BLaER1 treated with 17β-estradiol and CSF1 and Interleukin-3, amounts not matched to agents 10 nM and 100 nM (cell line): Measurements from ENCODE around the gene ADAM12.

Experiments used
- H3K27ac ChIP-seq, 11 experiments: shearing (Covaris generic); formaldehyde crosslinking; 2 replicates each; pipeline ENCODE4 v1.8.1; 2022
- H3K27me3 ChIP-seq, 11 experiments: shearing (Covaris generic); formaldehyde crosslinking; 2 replicates each; pipeline ENCODE4 v1.8.1; 2022
- H3K36me3 ChIP-seq, 11 experiments: shearing (Covaris generic); formaldehyde crosslinking; 2 replicates each; pipeline ENCODE4 v1.8.1; 2022
- H3K4me1 ChIP-seq, 10 experiments: shearing (Covaris generic); formaldehyde crosslinking; 2 replicates each; pipeline ENCODE4 v1.8.1; 2022
- H3K4me2 ChIP-seq, 11 experiments: shearing (Covaris generic); formaldehyde crosslinking; 2 replicates each; pipeline ENCODE4 v1.8.1; 2022
- H3K4me3 ChIP-seq, 10 experiments: shearing (Covaris generic); formaldehyde crosslinking; 2 replicates each; pipeline ENCODE4 v1.8.1; 2022
- H3K9ac ChIP-seq, 11 experiments: shearing (Covaris generic); formaldehyde crosslinking; 2 replicates each; pipeline ENCODE4 v1.8.1; 2022
- H3K9me3 ChIP-seq, 11 experiments: shearing (Covaris generic); formaldehyde crosslinking; replicated peaks in 1 of 11; 2 replicates each; pipeline ENCODE4 v1.8.1; 2022
- H4K20me1 ChIP-seq, 11 experiments: shearing (Covaris generic); formaldehyde crosslinking; 2 replicates each; pipeline ENCODE4 v1.8.1; 2022
- Cebpa-rat ChIP-seq, 11 experiments: shearing (Covaris generic); IDR thresholded peaks; 2 replicates each; pipeline ENCODE4 v1.8.1; 2022

ADAM12 gene

GRCh38 chr10:126288547-126289493, 99.5 kb downstream of the ADAM12 start:
- H3K27ac ChIP-seq = no peak overlapping the region
- H3K36me3 ChIP-seq = no peaks in the 10 kb centered on the region
- no peaks in the 10 kb centered on the region for H3K27me3 ChIP-seq
- no peaks in the 10 kb centered on the region for H4K20me1 ChIP-seq
- H3K4me1 ChIP-seq = peaks cover 0 to 4% (median 0%) of the 10 kb centered on the region in 10 experiments; a peak in 2 of 20 replicates
- H3K4me2 ChIP-seq = no peak overlapping the region
- H3K4me3 ChIP-seq = no peak overlapping the region
- no peak for TF ChIP-seq Cebpa-rat (IDR thresholded peaks at IDR 0.05)
- no peak overlapping the region for H3K9ac ChIP-seq
- no peaks in the 10 kb centered on the region for H3K9me3 ChIP-seq

- Histone ChIP-seq H3K27me3 (no peaks in the 10 kb centered on the region), H3K27ac (no peak overlapping the region), H3K4me2 (no peak overlapping the region), H3K4me1 (peaks cover 0 to 4% (median 0%) of the 10 kb centered on the region in 10 experiments; a peak in 2 of 20 replicates), H4K20me1 (no peaks in the 10 kb centered on the region), H3K9ac (no peak overlapping the region), H3K4me3 (no peak overlapping the region), H3K36me3 (no peaks in the 10 kb centered on the region), H3K9me3 (no peaks in the 10 kb centered on the region)
- TF ChIP-seq Cebpa-rat (IDR thresholded peaks at IDR 0.05) = no peak
Measured at GRCh38 chr10:126286256-126286780, 102.0 kb downstream of the ADAM12 start.

GRCh38 chr10:126283307-126283706, 105.0 kb downstream of the ADAM12 start:
- H3K9ac ChIP-seq = no peak overlapping the region
- H4K20me1 ChIP-seq = no peaks in the 10 kb centered on the region
- no peaks in the 10 kb centered on the region for H3K9me3 ChIP-seq
- no peak overlapping the region for H3K27ac ChIP-seq
- no peak overlapping the region for H3K4me2 ChIP-seq
- H3K4me1 ChIP-seq = peaks cover 0 to 4% (median 0%) of the 10 kb centered on the region in 10 experiments; a peak in 2 of 20 replicates
- TF ChIP-seq Cebpa-rat (IDR thresholded peaks at IDR 0.05) = no peak
- H3K4me3 ChIP-seq = no peak overlapping the region
- no peaks in the 10 kb centered on the region for H3K36me3 ChIP-seq
- H3K27me3 ChIP-seq = no peaks in the 10 kb centered on the region

GRCh38 chr10:126278851-126279250, 109.4 kb downstream of the ADAM12 start:
- H3K4me3 ChIP-seq = no peak overlapping the region
- no peaks in the 10 kb centered on the region for H3K36me3 ChIP-seq
- H4K20me1 ChIP-seq = no peaks in the 10 kb centered on the region
- H3K27ac ChIP-seq = no peak overlapping the region
- no peaks in the 10 kb centered on the region for H3K9me3 ChIP-seq
- no peak overlapping the region for H3K4me2 ChIP-seq
- H3K27me3 ChIP-seq = no peaks in the 10 kb centered on the region
- H3K9ac ChIP-seq = no peak overlapping the region
- TF ChIP-seq Cebpa-rat (IDR thresholded peaks at IDR 0.05) = no peak
- no peaks in the 10 kb centered on the region for H3K4me1 ChIP-seq

GRCh38 chr10:126277181-126277580, 111.1 kb downstream of the ADAM12 start:
- H3K9me3 ChIP-seq = no peaks in the 10 kb centered on the region
- no peaks in the 10 kb centered on the region for H4K20me1 ChIP-seq
- TF ChIP-seq Cebpa-rat (IDR thresholded peaks at IDR 0.05) = no peak
- H3K4me3 ChIP-seq = no peak overlapping the region
- H3K9ac ChIP-seq = no peak overlapping the region
- H3K4me1 ChIP-seq = no peaks in the 10 kb centered on the region
- no peak overlapping the region for H3K27ac ChIP-seq
- no peak overlapping the region for H3K4me2 ChIP-seq
- no peaks in the 10 kb centered on the region for H3K27me3 ChIP-seq
- H3K36me3 ChIP-seq = no peaks in the 10 kb centered on the region

- H3K36me3 ChIP-seq = no peaks in the 10 kb centered on the region
- H3K9me3 ChIP-seq = peaks cover 0 to 4% (median 0%) of the 10 kb centered on the region in 11 experiments; a peak in 1 of 22 replicates
- no peak overlapping the region for H3K4me3 ChIP-seq
- no peak overlapping the region for H3K9ac ChIP-seq
- H3K27ac ChIP-seq = no peak overlapping the region
- H4K20me1 ChIP-seq = no peaks in the 10 kb centered on the region
- no peaks in the 10 kb centered on the region for H3K27me3 ChIP-seq
- H3K4me2 ChIP-seq = no peak overlapping the region
- no peak for TF ChIP-seq Cebpa-rat (IDR thresholded peaks at IDR 0.05)
- H3K4me1 ChIP-seq = peaks cover 0 to 9% (median 0%) of the 10 kb centered on the region in 10 experiments; a peak in 3 of 20 replicates
Measured at GRCh38 chr10:126272526-126272925, 115.8 kb downstream of the ADAM12 start.

GRCh38 chr10:126270111-126270510, 118.2 kb downstream of the ADAM12 start:
- Histone ChIP-seq H3K9ac (no peak overlapping the region), H3K36me3 (no peaks in the 10 kb centered on the region), H3K27me3 (no peaks in the 10 kb centered on the region), H3K4me1 (peaks cover 0 to 9% (median 0%) of the 10 kb centered on the region in 10 experiments; a peak in 3 of 20 replicates), H3K4me3 (no peak overlapping the region), H4K20me1 (no peaks in the 10 kb centered on the region), H3K27ac (no peak overlapping the region), H3K9me3 (peaks cover 0 to 17% (median 12%) of the 10 kb centered on the region in 11 experiments; a peak in 14 of 22 replicates), H3K4me2 (peak overlapping the region in 3 of 11 experiments; percentile 10 to 15 (median 10); a peak in 3 of 22 replicates)
- no peak for TF ChIP-seq Cebpa-rat (IDR thresholded peaks at IDR 0.05)

GRCh38 chr10:126268013-126268920, 120.0 kb downstream of the ADAM12 start:
- H3K27me3 ChIP-seq = no peaks in the 10 kb centered on the region
- TF ChIP-seq Cebpa-rat (IDR thresholded peaks at IDR 0.05) = no peak

More at GRCh38 chr10:126268013-126268920, 120.0 kb downstream of the ADAM12 start:
- Histone ChIP-seq H3K4me3 (no peak overlapping the region), H3K27ac (no peak overlapping the region), H4K20me1 (no peaks in the 10 kb centered on the region), H3K4me2 (no peak overlapping the region), H3K9ac (no peak overlapping the region), H3K4me1 (peaks cover 0 to 9% (median 0%) of the 10 kb centered on the region in 10 experiments; a peak in 3 of 20 replicates), H3K9me3 (peaks cover 0 to 17% (median 12%) of the 10 kb centered on the region in 11 experiments; a peak in 14 of 22 replicates), H3K36me3 (no peaks in the 10 kb centered on the region)
